CD4-positive, alpha-beta T cell (primary cell): ENCODE results near the gene FGGY. TPM values are rescaled to one million over a fixed set of nuclear protein-coding genes. Genes with fewer than 3 reads are reported as not detected.

Source experiments
- ATAC-seq: fragments of 200-7000 bp; cut with Tn5 transposase; one replicate; pipeline ENCODE4 v1.10.0; 2022; ENCODE audit warnings: mild to moderate bottlenecking; ENCODE audit not compliant: poor library complexity
- CTCF ChIA-PET: fragments of 350-600 bp; sonication (Branson Sonifier 250); formaldehyde crosslinking; loops from one replicate; lab custom pipeline; 2021; ENCODE audit warnings: antibody characterized with exemption, inconsistent platforms; lab: Charles Lee
- POLR2A ChIA-PET: fragments of 350-600 bp; sonication (Branson Sonifier 250); formaldehyde crosslinking; loops from one replicate; lab custom pipeline; 2021; ENCODE audit warnings: antibody characterized with exemption, inconsistent platforms; lab: Charles Lee
- DNase-seq, 14 experiments: peaks; one replicate each; pipeline ENCODE4 v3.0.0-alpha.2; 2013 to 2020; ENCODE audit warnings: mixed read lengths in 2 of 14
- H3K27ac ChIP-seq, 2 donors: one replicate each; pipeline versions ENCODE4 v1.5.1 to v1.7.0; 2013; ENCODE audit warnings: low read length in 2 of 2, low read depth in 1 of 2, mild to moderate bottlenecking in 1 of 2
- H3K27me3 ChIP-seq, 2 experiments: 1 replicate in 1 of 2; 2 replicates in 1 of 2; pipeline versions ENCODE4 v1.6.1 to v1.7.0; 2013; ENCODE audit warnings: low read length in 2 of 2, control low read depth in 1 of 2, mild to moderate bottlenecking in 1 of 2, moderate library complexity in 1 of 2; ENCODE audit not compliant: insufficient read depth in 2 of 2, control insufficient read depth in 1 of 2
- H3K36me3 ChIP-seq: one replicate; pipeline ENCODE4 v1.6.1; 2013; ENCODE audit warnings: low read length, control low read depth; ENCODE audit not compliant: insufficient read depth
- H3K4me1 ChIP-seq: one replicate; pipeline ENCODE4 v1.6.1; 2013; ENCODE audit warnings: low read length, control low read depth; ENCODE audit not compliant: insufficient read depth
- H3K4me3 ChIP-seq: one replicate; pipeline ENCODE4 v1.5.1; 2013; ENCODE audit warnings: mild to moderate bottlenecking, low read length, moderate library complexity
- H3K9me3 ChIP-seq, 2 experiments: 1 replicate in 1 of 2; 2 replicates in 1 of 2; pipeline versions ENCODE4 v1.6.1 to v1.7.0; 2013; ENCODE audit warnings: low read length in 2 of 2, mild to moderate bottlenecking in 2 of 2, control low read depth in 1 of 2, moderate library complexity in 1 of 2; ENCODE audit not compliant: control insufficient read depth in 1 of 2, insufficient read depth in 1 of 2
- H3K27ac Mint-ChIP-seq: one replicate; pipeline ENCODE4 v1.8.0; 2020; ENCODE audit warnings: mixed read lengths
- H3K27me3 Mint-ChIP-seq: one replicate; pipeline ENCODE4 v1.8.0; 2021; ENCODE audit warnings: mixed read lengths
- H3K36me3 Mint-ChIP-seq: one replicate; pipeline ENCODE4 v1.8.0; 2021; ENCODE audit warnings: low read depth, mixed read lengths
- H3K4me1 Mint-ChIP-seq: one replicate; pipeline ENCODE4 v1.8.0; 2021; ENCODE audit warnings: low read depth, mixed read lengths
- H3K4me3 Mint-ChIP-seq: one replicate; pipeline ENCODE4 v1.8.0; 2020; ENCODE audit warnings: mild to moderate bottlenecking, mixed read lengths
- H3K9me3 Mint-ChIP-seq: one replicate; pipeline ENCODE4 v1.8.0; 2020; ENCODE audit warnings: mixed read lengths
- CTCF ChIP-seq: fragments of 200-600 bp; IDR thresholded peaks from one replicate; pipeline ENCODE4 v1.8.0; 2022; ENCODE audit warnings: antibody characterized with exemption, mild to moderate bottlenecking
- intact Hi-C, 2 experiments: fragments of 100-400 bp; cut with DNase I in 1 of 2; cut with micrococcal nuclease in 1 of 2; formaldehyde crosslinking; loops; one replicate each; pipeline versions ENCODE4 v1.15.1 to v1.9.0; 2023 to 2025; cut with DNase I, micrococcal nuclease
- total RNA-seq, 174 experiments: library from RNA in 2 of 174; stranded (reverse) in 2 of 174; gene quantifications; one replicate each; pipeline ENCODE4 v1.2.3 and lab custom pipeline; 2021 to 2026

The FGGY gene
- total RNA-seq, 2 experiments from 2014 or later, result 9.5 to 10.0 TPM

- CTCF ChIA-PET, result no interaction called here
- TF ChIP-seq CTCF, result no peak
- Mint-ChIP-seq H3K36me3 (no peaks in the 10 kb centered on the region), H3K27me3 (no peaks in the 10 kb centered on the region), H3K4me1 (no peaks in the 10 kb centered on the region), H3K9me3 (no peaks in the 10 kb centered on the region), H3K27ac (no peak overlapping the region), H3K4me3 (no peak overlapping the region)
- H3K27me3 ChIP-seq, result no peaks in the 10 kb centered on the region
- H3K9me3 ChIP-seq, result no peaks in the 10 kb centered on the region
- intact Hi-C loops, result no loop called here
- no peaks in the 10 kb centered on the region for H3K36me3 ChIP-seq
- no peak overlapping the region for H3K4me3 ChIP-seq
- POLR2A ChIA-PET, result no interaction called here
- H3K27ac ChIP-seq, result no peak overlapping the region
- ATAC-seq (no peak), DNase-seq (no peak)
- no peaks in the 10 kb centered on the region for H3K4me1 ChIP-seq
Observed at GRCh38 chr1:59666106-59666505, 369.2 kb downstream of the FGGY start.

- Mint-ChIP-seq H3K4me1 (no peaks in the 10 kb centered on the region), H3K9me3 (no peaks in the 10 kb centered on the region)
Observed at GRCh38 chr1:59667020-59667419, 370.1 kb downstream of the FGGY start.

GRCh38 chr1:59669752-59670312, 372.9 kb downstream of the FGGY start:
- no peak overlapping the region for H3K4me3 Mint-ChIP-seq
- H3K27me3 Mint-ChIP-seq, result no peaks in the 10 kb centered on the region
- H3K4me1 Mint-ChIP-seq, result no peaks in the 10 kb centered on the region
- CTCF ChIA-PET, result no interaction called here
- H3K36me3 Mint-ChIP-seq, result no peaks in the 10 kb centered on the region
- no peak overlapping the region for H3K27ac Mint-ChIP-seq
- H3K4me3 ChIP-seq, result no peak overlapping the region
- no peaks in the 10 kb centered on the region for H3K9me3 ChIP-seq
- ATAC-seq, result no peak
- no peak for TF ChIP-seq CTCF
- POLR2A ChIA-PET, result no interaction called here
- no peaks in the 10 kb centered on the region for H3K9me3 Mint-ChIP-seq
- no peaks in the 10 kb centered on the region for H3K27me3 ChIP-seq
- no peak overlapping the region for H3K27ac ChIP-seq
- no peak for DNase-seq
- peaks cover 2% of the 10 kb centered on the region for H3K4me1 ChIP-seq
- intact Hi-C loops, result no loop called here
- no peaks in the 10 kb centered on the region for H3K36me3 ChIP-seq

More at GRCh38 chr1:59667020-59667419, 370.1 kb downstream of the FGGY start:
- H3K27me3 Mint-ChIP-seq, result no peaks in the 10 kb centered on the region
- H3K27ac Mint-ChIP-seq, result no peak overlapping the region
- H3K4me3 Mint-ChIP-seq, result no peak overlapping the region
- no peaks in the 10 kb centered on the region for H3K27me3 ChIP-seq
- ATAC-seq, result no peak
- H3K9me3 ChIP-seq, result no peaks in the 10 kb centered on the region
- no peak overlapping the region for H3K4me3 ChIP-seq
- CTCF ChIA-PET, result no interaction called here
- no peaks in the 10 kb centered on the region for H3K36me3 Mint-ChIP-seq
- intact Hi-C loops, result no loop called here
- H3K27ac ChIP-seq, result no peak overlapping the region
- H3K36me3 ChIP-seq, result no peaks in the 10 kb centered on the region
- no peaks in the 10 kb centered on the region for H3K4me1 ChIP-seq
- TF ChIP-seq CTCF, result no peak
- no peak for DNase-seq
- POLR2A ChIA-PET, result no interaction called here
